NCI-H748 (cell line): ENCODE data around the gene MED13L.

Experiments used
- DNase-seq: peaks from one replicate; lab custom pipeline; 2025; ENCODE audit not compliant: unreplicated experiment; lab: John Stamatoyannopoulos, UW

MED13L gene

DNA sequence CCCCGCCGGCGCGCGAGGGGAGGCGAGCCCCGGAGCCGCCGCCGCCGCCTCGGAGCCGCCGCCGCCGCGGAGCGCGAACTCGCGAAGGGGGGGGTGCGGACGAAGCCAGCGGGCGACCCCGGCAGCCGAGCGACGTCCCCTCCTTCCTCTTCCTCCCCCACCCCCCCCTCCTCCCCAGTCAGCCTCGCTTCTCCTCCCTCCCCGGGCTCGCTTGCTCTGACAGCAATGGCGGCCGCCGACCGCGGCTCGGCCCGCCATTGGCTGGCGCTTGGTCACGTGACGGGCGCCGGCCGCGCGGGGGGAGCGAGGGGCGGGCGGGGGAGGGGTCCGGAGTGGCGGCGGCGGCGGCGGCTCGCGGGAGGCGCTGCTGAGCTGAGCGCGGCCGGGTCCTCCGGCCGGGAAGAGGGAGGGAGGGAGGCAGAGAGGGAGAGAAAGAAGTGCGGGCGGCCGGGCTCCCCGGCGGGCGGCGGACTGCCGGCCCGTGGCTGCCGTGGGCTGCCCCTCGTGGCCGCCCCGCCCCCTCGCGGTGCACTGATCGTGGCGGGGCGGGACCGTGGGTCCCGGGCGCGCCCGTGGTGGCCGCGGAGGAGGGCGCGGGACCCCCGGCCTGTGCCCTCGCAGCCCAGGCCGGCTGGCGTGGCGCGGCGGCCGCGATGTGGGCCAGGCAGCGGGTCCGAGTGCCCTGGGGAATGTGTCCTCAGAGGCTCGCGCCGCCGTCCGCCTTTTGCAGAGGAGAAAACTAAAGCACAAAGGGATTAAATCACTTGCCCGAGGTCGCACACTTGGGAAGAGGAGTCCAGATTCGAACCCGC lies at the start of gene MED13L:
Gene MED13L (minus strand): TSS at position 227 of the 812 bp plus-strand sequence. CDS start 562 bp downstream, outside the sequence.
- peak; percentile 90 for DNase-seq

DNA sequence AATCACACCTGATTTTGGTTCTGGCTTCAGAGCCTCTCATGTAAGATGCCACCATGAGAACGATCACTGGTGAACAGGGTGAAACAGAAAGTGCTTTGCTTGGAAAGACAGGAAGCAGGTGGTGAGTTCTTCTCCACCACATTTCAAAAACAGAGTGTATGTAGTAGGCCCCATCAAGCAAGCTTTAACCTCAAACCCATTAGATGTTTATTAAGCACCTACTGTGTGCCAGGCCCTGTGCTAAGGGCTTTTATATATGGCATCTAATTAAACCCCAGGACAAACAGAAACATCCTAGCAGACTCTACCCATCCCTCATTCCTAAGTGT lies 47.8 kb upstream of the MED13L start:
- no peak for DNase-seq

DNA sequence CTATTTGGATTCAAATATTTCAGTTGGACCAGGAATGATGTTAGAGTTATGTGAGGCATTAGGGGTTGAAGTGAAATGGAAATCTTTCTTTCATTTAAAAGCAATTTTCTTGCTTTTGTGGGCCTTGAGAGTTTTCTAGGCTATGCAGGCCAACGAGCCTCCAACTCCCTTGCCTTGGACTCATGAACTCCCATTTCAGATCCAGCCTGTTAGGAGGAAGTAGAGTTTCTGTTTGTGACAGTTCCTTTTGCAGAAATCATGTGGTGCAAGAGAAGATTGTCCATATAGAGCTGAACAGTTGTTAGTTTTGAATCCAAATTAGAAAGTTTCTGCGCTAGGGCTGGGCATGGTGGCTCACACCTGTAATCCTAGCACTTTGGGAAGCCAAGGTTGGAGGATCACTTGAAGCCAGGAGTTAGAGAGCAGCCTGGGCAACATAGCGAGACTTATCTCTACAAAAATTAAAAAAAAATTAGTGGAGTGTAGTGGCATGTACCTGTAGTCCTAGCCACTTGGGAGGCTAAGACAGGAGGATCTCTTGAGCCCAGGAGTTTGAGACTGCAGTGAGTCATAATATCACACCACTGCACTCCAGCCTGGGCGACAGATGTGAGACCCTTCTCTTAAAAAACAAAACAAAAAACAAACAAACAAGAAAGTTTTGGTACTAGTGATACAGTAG lies 47.3 kb upstream of the MED13L start:
- DNase-seq: no peak

DNA sequence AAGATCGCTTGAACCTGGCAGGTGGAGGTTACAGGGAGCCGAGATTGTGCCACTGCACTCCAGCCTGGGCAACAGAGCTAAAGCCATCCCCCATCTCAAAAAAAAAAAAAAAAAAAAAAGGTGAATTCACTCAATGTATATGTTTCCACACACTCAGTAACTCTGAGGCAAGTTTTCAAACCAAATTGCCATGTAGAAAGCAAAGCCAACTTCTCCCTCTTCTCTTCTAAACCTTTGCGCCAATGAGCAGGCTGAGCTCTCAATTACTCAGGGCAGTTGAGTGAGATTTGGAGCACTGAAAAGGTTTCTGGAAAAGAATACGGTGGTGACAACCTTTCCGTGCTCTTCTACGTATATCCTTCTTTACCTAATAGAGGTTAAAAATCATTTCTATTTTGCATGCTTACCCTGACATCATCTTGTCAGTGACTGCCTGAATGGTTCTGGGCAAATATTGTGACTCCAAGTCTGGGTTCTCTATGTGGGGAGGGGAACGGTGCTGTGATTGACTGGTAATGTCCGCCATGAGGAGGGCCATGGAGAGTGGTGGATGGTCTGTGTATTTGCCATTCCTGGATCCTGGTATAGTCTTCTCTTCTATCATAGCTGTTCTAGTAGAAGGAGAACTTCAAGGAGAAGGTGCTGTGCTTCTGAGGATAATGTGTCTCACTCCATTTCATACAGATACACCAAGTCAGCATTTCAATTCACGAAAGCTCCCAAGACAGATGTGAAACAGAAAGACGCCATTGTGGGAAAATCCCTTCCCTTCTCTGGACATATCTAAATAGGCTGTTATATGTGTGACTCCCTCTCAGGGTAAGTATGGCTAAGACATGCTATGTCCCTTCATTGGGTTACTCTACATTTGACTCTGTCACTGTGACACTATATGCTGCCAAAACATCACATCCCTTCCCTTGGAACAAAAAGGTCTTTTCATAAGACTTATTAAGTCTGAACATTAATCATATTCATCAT lies 46.2 kb upstream of the MED13L start:
- no peak for DNase-seq

DNA sequence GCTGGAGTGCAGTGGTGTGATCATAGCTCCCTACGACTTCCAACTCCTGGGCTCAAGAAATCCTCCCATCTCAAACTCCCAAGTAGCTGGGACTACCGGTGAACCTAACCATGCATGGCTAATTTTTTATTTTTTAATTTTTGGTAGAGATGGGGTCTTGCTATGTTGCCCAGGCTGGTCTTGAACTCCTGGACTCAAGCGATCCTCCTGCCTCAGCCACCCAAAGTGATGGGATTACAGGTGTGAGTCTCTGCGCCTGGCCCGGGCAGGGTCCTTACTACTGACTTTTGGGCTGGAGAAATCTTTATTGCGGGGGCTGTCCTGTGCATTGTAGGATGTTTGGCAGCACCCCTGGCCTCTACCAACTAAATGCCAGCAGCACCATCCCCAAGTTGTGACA lies 44.4 kb upstream of the MED13L start:
- no peak for DNase-seq

DNA sequence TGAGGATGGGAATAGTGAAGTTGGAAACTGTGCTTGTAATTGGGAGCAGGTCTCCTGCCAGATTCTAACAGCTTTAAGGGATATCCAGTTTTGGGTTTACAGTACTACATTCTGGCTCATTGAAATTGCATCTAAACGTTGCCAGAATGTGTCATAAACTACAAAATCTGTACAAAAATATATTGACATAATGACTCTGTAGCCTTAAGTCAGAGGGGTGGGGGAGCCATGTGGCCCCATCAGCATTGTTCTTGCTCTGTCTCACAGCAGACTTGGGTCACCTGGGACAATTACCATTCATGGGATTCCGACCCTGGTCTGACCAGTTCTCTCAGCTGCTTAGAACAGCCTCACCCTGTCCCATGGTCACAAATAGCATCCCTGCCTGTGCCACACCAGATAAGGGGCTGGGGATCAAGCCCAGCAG lies 43.3 kb upstream of the MED13L start:
- no peak for DNase-seq

DNA sequence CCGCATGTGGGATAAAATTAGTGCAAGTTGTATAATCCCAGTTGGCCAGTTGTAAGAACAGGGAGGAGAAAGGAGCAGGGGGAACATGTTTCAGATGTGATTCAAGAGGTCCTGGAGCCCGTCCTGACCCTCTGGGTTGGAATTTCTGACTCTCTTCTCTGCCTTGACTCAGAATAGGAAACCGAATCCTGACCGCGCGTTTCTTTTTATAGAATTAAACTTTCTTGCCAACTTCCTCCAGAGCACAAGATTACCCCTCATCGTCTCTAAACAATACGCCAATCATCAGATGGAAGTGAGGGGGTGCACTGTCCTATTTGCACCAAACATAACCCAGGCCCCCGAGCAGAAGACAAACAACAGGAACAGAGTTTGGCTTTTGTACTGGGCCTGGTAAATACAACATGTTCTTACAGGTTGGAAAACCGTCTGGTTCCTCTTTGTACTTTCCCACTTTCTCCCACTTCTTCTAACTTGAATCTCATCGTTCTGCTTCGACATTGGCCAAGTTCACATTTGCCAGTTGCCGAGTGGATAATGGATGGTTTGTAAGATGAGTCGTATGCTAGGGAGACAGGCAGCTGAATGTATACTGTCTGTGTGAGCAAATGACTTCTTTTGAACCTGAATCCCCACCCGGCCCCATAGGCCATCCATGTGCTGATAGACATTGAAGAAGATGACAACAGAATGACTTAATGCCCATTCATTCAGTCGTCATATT lies 42.6 kb upstream of the MED13L start:
- no peak for DNase-seq

DNA sequence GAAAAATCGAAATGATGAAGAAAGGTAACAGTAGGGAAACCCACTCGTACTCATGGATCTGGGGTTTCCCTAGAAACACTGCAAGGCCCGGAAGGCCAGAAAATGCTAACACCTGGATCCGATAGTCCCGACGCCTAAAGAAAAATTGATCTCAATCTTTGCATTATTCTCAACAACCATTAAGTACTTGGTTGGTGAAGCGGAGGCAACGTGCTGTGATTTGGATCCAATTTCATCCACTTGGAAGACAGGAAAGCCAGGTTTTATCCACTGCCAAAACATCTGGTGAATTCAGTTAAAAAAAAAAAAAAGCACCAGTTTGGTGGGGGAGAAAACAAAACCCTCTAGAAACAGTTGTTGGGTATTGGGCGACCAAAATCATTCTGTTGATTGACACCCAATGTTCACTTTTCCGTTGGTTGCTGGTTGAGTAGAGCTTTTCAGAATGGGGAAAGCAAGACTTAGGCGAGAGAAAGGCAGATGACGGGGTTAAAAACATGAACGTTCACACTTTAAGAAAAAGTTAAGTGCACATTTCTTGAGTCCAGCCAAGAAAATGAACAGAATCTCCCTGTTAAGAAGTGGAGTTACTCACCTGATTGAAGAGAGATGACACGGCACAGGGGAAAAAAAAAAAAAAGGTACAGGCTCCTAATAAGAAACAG lies 41.9 kb upstream of the MED13L start:
- no peak for DNase-seq

DNA sequence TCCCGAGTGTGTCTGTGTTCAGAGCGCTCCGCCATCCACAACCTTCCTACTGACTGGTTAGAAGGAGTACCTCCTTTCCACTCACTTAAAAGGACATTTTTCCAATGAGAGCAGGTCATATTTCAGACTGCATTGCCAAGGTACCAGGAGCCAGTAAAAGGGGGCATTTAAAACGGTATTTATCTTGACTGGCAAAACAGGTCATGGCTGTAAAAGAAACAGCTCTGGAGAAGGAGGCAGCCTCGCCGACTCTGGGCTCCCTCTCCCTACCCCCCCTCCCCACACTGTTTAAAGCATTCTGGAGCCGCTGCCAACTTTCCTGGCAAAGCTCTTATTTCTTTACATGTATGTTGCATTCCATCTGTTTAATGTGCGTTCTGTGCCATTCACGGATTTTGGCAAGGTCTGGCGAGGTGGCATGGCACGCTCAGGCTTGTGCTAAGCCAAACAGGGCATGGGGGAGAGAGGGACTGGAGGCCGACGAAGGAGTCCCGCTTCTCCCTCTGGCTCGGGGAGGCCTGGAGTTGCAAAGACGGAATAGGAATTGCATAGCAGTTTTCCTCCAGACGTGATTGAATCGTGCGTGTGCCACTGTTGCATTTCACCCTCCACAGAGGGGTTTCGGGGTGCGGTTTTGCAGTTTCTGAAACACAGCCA lies 41.2 kb upstream of the MED13L start:
- DNase-seq: peak; percentile 6

DNA sequence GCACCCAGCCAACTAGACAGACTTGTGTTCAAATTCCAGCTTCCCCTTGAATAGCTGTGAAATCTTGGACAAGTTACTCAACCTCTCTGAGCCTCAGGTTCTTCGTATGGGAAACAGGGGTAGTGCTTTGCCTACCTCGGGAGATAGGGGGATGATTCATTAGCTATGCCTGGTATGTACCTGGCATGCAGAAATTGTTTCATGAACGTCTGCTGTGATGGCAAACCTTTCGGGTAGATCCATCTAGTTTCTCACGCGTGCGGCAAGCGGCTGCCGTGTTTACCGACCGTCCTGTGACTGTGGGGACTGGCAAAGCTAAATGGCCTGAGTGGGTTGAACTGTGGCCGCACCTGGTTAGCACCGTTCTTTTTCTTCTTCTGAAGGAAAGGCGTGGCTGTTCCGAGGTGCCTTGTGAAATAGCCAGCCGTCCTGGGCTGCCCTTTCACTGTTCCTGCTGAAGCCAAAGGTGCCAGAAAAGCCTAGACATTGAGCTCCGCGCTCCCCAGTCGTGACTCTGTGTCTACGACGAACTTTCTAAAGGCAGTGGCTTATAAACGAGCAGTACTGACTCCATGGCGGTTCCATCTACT lies 40.6 kb upstream of the MED13L start:
- no peak for DNase-seq

DNA sequence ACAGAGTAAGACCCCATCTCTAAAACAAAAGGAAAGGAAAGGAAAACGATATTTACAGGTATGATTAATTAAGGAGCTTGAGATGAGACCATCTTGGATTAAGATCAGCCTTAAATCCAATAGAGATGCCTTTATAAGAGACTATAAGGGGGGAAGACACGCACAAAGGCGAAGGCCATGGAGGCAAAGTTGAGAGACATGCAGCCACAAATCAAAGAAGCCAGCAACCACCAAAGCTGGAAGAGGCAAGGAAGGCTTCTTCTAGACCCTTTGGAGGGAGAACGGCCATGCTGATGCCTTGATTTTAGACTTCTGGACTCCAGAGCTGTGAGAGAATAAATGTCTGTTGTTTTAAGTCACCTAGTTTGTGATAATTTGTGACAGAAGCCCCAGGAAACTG lies 39.6 kb upstream of the MED13L start:
- DNase-seq: no peak

DNA sequence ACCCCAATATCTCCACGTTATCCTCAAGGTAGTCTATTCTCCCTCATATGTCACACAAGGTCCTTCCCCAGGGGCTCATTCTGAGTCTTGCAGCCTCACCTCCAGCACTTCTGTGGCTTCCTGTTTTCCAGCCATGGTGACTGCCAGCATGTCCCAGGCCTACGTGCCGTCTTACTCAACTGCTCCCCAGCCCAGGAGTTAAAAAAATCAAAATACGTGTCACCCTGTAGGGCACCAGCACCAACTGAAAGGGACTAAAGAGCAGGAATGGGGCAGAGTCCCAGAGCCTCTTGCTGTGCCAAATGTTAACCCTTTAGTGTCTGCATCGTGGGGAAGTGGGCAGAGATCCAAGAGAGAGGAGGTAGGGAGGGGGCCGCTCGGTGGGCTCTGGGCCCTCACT lies 37.0 kb upstream of the MED13L start:
- DNase-seq: no peak

DNA sequence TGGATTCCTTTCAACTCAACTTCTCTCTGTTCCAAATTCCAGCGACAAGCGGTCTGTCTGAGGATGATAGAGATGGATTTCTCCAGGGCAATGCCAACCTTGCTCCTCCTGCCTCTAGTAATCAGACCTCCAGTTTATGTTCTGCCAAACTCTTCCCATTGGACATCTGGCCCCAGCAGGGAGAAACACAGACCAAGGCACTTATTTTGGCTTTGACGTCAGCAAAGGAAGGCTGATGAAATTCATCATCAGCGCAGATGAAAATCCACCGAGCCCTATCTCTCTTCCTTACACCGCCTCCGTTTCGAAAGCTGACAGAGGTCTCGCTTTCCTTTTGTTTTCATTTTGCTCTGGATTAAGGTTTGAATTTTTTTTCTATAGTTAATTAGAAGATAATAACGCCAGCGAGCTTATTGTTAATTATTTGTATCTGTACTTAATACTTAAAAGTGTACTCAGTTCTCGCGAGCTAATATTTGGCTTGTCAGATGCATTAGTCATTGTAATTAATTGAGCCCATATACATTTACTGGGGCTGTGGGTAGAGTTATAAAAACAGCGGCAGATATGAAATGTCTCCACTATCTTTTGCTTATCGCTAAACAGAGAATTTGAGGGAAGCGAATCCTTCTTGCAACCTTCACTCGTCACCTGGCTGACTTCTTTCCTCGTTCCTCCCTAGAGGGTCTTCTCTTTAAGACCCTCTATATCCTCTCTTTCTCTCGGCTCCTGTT lies 35.9 kb upstream of the MED13L start:
- DNase-seq: no peak

DNA sequence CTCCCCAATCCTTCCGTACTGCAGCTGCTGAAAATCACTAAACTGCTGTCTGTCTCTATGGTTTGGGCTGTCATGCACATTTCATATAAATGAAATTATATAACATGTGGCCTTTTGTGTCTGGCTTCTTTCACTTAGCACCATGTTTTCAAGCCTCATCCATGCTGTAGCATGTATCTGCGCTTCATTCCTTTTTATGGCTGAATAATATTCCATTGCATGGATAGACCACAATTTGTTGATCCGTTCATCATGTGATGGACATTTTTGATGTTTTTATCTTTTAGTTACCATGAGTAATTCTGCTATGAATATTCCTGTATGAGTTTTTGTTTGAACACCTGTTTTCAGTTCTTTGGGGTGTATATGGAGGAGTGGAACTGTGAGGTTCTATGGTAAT lies 32.6 kb upstream of the MED13L start:
- no peak for DNase-seq

DNA sequence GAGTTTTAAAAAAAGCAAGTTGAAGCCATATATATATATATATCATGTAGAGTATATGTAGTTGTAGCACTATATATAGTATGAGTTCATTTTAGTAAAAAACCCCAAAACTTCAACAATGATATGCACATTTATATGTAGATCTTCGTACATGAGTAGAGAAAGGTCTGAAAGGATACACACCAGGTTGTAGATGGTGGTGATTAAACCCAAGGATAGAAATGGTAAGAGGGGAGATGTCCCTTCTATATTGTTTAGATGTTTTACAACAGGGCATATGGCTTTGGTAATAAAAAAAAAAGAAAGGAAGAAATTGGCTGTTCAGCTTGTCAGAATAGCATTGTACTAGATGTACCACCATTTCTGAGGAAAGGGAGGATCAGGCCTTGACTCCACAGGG lies 31.9 kb upstream of the MED13L start:
- DNase-seq: no peak

DNA sequence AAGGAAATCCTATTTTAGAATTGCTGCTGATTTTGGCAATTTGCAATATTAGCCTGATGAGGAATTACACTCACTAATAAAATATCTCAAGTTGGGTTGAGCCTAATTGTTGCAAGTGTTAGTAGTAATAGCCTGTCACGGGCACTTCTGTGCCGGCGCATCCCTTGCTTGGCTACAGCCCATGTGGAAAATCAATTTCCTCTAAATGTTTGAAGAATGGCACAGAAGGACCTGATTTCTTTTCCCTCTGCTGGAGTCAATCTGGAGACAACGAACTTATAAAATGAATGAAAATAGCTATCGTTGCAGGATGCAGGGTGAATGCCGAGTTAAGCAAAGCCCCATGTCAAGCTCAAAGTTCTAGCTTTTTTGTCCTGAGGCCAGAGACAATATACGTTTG lies 31.2 kb upstream of the MED13L start:
- no peak for DNase-seq

DNA sequence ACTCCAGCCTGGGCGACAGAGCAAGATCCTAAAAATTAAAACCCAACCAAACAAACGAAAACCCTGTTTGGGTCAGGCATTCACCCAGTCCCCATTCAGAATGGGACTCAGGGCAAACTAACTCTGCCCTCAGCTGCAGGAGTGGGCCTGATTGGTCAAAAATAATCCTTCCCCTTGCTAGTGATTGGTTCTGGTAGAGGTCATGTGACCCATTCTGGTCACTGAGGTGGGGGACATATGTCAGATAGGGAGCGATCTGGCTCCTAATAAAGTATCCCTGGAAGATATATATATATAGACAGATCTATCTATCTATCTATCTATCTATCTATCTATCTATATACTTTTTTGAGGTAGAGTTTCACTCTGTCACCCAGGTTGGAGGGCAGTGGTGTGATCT lies 29.5 kb upstream of the MED13L start:
- DNase-seq: no peak

DNA sequence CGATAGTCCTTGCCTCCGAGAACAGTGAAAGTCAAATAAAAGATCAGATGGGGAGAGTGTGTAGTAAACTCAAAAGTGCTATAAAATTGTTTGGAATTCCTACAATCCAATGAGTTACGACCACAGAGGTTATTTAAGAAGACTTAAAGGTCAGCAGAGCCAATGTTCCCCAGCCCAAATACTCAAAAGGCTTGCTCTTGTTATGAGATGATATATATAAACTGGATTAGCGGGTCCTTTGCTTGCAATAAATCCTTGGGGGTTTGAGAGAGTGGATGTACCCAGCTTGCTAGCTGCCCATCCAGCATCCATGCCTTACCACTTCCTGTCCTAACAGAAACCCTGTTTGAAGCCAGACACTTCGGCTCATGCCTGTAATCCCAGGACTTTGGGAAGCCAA lies 29.0 kb upstream of the MED13L start:
- no peak for DNase-seq

DNA sequence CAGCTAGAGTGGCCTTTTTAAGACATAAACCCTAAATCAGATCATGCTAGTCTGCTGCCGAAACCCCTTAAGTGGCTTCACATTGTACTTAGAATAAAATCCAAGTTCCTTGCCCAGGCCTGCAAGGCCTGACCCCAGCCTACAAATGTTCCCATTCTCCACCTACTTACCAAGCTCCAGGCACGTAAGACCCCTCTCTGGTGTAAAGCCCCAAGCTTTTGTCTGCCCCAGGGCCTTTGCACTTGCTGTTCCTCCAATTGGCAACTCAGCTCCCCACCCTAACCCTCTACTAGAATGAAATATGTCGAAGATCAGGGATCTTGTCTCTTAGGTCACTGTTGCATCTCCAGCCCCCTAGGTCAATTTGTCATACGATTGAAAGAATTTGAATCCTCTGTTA lies 27.1 kb upstream of the MED13L start:
- no peak for DNase-seq
